IPS-18c (cell line): ENCODE measurements around the gene THSD8.
A peak's percentile ranks its signal among the peaks of the same experiment; 100 is the strongest.
"Not testable (repeated sequence)": the region's sequence is repeated elsewhere in the genome, so short reads cannot be mapped to it uniquely, and the experiment has no call there.

Experiments
- H3K4me3 ChIP-seq: 2 replicates; pipeline ENCODE4 v1.7.0; 2013; ENCODE audit warnings: low read depth, mild to moderate bottlenecking, low read length, moderate library complexity; ENCODE audit not compliant: insufficient read depth
- H3K9me3 ChIP-seq: one replicate; pipeline ENCODE4 v1.6.1; 2013; ENCODE audit warnings: mild to moderate bottlenecking, low read length, moderate library complexity; ENCODE audit not compliant: control insufficient read depth, insufficient read depth

THSD8 gene

GRCh38 chr19:12788682-12789097 is 13.2 kb upstream of the THSD8 start:
- no peaks in the 10 kb centered on the region for H3K9me3 ChIP-seq
- H3K4me3 ChIP-seq = peak overlapping the region; percentile 40

GRCh38 chr19:12789098-12789903 is 12.6 kb upstream of the THSD8 start:
- Histone ChIP-seq H3K9me3 (no peaks in the 10 kb centered on the region), H3K4me3 (peak overlapping the region; percentile 61)

- Histone ChIP-seq H3K9me3 (no peaks in the 10 kb centered on the region), H3K4me3 (peak overlapping the region; percentile 61)
These were observed 11.8 kb upstream of the THSD8 start for GRCh38 chr19:12789904-12790619.

GRCh38 chr19:12790628-12791344 is 11.1 kb upstream of the THSD8 start:
- H3K9me3 ChIP-seq = no peaks in the 10 kb centered on the region
- peak overlapping the region; percentile 61 for H3K4me3 ChIP-seq

GRCh38 chr19:12791345-12792050 is 10.4 kb upstream of the THSD8 start, which contains the start of gene JUNB:
Gene JUNB (plus strand): TSS chr19:12791486. CDS start chr19:12791772, 286 bp downstream.
- Histone ChIP-seq H3K4me3 (peak within 1 kb of the TSS; percentile 61), H3K9me3 (no peaks in the 10 kb centered on the region)

GRCh38 chr19:12792051-12792852 is 9.6 kb upstream of the THSD8 start:
- Histone ChIP-seq H3K9me3 (no peaks in the 10 kb centered on the region), H3K4me3 (peak overlapping the region; percentile 61)

GRCh38 chr19:12792853-12793289 is 9.0 kb upstream of the THSD8 start:
- H3K4me3 ChIP-seq = peak overlapping the region; percentile 61
- H3K9me3 ChIP-seq = no peaks in the 10 kb centered on the region

GRCh38 chr19:12793290-12794195 is 8.3 kb upstream of the THSD8 start:
- no peaks in the 10 kb centered on the region for H3K9me3 ChIP-seq
- H3K4me3 ChIP-seq = peak overlapping the region; percentile 61

GRCh38 chr19:12794196-12794941 is 7.5 kb upstream of the THSD8 start:
- Histone ChIP-seq H3K4me3 (peak overlapping the region; percentile 61; the same call in 1 of the 2 replicates), H3K9me3 (no peaks in the 10 kb centered on the region)

- Histone ChIP-seq H3K4me3 (no peak overlapping the region), H3K9me3 (no peaks in the 10 kb centered on the region)
These were observed 6.9 kb upstream of the THSD8 start for GRCh38 chr19:12794971-12795381.

- H3K4me3 ChIP-seq = no peak overlapping the region
These were observed 5.5 kb upstream of the THSD8 start for GRCh38 chr19:12796146-12797071.

GRCh38 chr19:12797141-12797587 is 4.7 kb upstream of the THSD8 start:
- no peak overlapping the region for H3K4me3 ChIP-seq
- H3K9me3 ChIP-seq = no peaks in the 10 kb centered on the region

More at GRCh38 chr19:12796146-12797071, 5.5 kb upstream of the THSD8 start:
- H3K9me3 ChIP-seq = no peaks in the 10 kb centered on the region

- H3K9me3 ChIP-seq, H3K4me3 ChIP-seq: not testable (repeated sequence)
These were observed 4.3 kb upstream of the THSD8 start for GRCh38 chr19:12797607-12798006.
